GM20000 (cell line): ENCODE results near the gene USP36.

ENCODE experiments used
- DNase-seq: peaks from one replicate; pipeline ENCODE4 v3.0.0; 2012; ENCODE audit warnings: low spot score
- CTCF ChIP-seq: IDR thresholded peaks from 2 replicates; pipeline ENCODE4 v1.5.1; 2012; ENCODE audit warnings: mild to moderate bottlenecking, control low read depth; ENCODE audit errors: extremely low read depth, missing control alignments

The USP36 gene

GRCh38 chr17:78746949-78747269 lies 93.7 kb downstream of the USP36 start:
- no peak for TF ChIP-seq CTCF
- no peak for DNase-seq

- TF ChIP-seq CTCF: no peak
- no peak for DNase-seq
These were observed 94.2 kb downstream of the USP36 start for GRCh38 chr17:78746263-78746948.
